GM23248 (cell line): ENCODE results near the gene SLMAP. TPM values are rescaled to one million over a fixed set of nuclear protein-coding genes. Genes with fewer than 3 reads are reported as not detected.

Experiments
- DNase-seq: peaks from one replicate; pipeline ENCODE4 v3.0.0-alpha.2; 2015
- H2AFZ ChIP-seq: fragments of 200-600 bp; sonication (generic); 2 replicates; pipeline ENCODE4 v1.6.1; 2016; ENCODE audit warnings: antibody characterized with exemption
- H3F3A ChIP-seq: fragments of 200-600 bp; sonication (generic); 2 replicates; pipeline ENCODE4 v1.6.1; 2016; ENCODE audit warnings: mild to moderate bottlenecking, antibody characterized with exemption, mixed run types; ENCODE audit not compliant: insufficient read depth
- H3K27ac ChIP-seq: fragments of 200-600 bp; sonication (generic); 2 replicates; pipeline ENCODE4 v1.5.1; 2016; ENCODE audit warnings: mild to moderate bottlenecking
- H3K27me3 ChIP-seq: fragments of 200-600 bp; sonication (generic); replicated peaks from 2 replicates; pipeline ENCODE4 v1.6.1; 2016; ENCODE audit warnings: mild to moderate bottlenecking; ENCODE audit not compliant: insufficient read depth
- H3K36me3 ChIP-seq: fragments of 200-600 bp; sonication (generic); 2 replicates; pipeline ENCODE4 v1.6.1; 2016; ENCODE audit warnings: low read depth, mild to moderate bottlenecking
- H3K4me1 ChIP-seq: fragments of 200-600 bp; sonication (generic); 2 replicates; pipeline ENCODE4 v1.6.1; 2016; ENCODE audit warnings: mild to moderate bottlenecking; ENCODE audit not compliant: insufficient read depth
- H3K4me2 ChIP-seq: fragments of 200-600 bp; sonication (generic); one replicate; pipeline ENCODE4 v1.6.1; 2016; ENCODE audit warnings: mild to moderate bottlenecking; ENCODE audit not compliant: unreplicated experiment
- H3K4me3 ChIP-seq: fragments of 200-600 bp; sonication (generic); 2 replicates; pipeline ENCODE4 v1.5.1; 2016; ENCODE audit warnings: mild to moderate bottlenecking
- H3K79me2 ChIP-seq: fragments of 200-600 bp; sonication (generic); 2 replicates; pipeline ENCODE4 v1.6.1; 2016; ENCODE audit warnings: mild to moderate bottlenecking; ENCODE audit not compliant: insufficient read depth
- H3K9ac ChIP-seq: fragments of 200-600 bp; sonication (generic); 2 replicates; pipeline ENCODE4 v1.6.1; 2016; ENCODE audit warnings: mild to moderate bottlenecking
- H3K9me2 ChIP-seq: fragments of 200-600 bp; sonication (generic); 2 replicates; pipeline ENCODE4 v1.6.1; 2016; ENCODE audit warnings: mixed run types, mild to moderate bottlenecking, moderate library complexity; ENCODE audit not compliant: insufficient read depth
- H3K9me3 ChIP-seq: fragments of 200-600 bp; sonication (generic); one replicate; pipeline ENCODE4 v1.6.1; 2017; ENCODE audit warnings: low read depth
- H4K20me1 ChIP-seq: fragments of 200-600 bp; sonication (generic); 2 replicates; pipeline ENCODE4 v1.6.0; 2016; ENCODE audit not compliant: insufficient read depth
- EZH2 ChIP-seq: fragments of 200-600 bp; sonication (generic); IDR thresholded peaks from 2 replicates; pipeline ENCODE4 v1.6.1; 2018; ENCODE audit warnings: antibody characterized with exemption, mild to moderate bottlenecking; ENCODE audit not compliant: insufficient read depth, poor library complexity, severe bottlenecking
- EZH2phosphoT487 ChIP-seq: fragments of 200-600 bp; sonication (generic); IDR thresholded peaks from 2 replicates; pipeline ENCODE4 v1.6.1; 2018; ENCODE audit warnings: antibody characterized with exemption, moderate library complexity, mild to moderate bottlenecking, low read depth; ENCODE audit not compliant: insufficient read depth
- WGBS, 2 experiments: methylation state at CpG; one replicate each; pipeline ENCODE4 v1.1.6; 2015 to 2017; ENCODE audit warnings: low lambda C conversion rate in 2 of 2, low coverage in 1 of 2; ENCODE audit errors: missing lambda C conversion rate in 2 of 2; 5-methylcytosine and 5-hydroxymethylcytosine counted together
- in situ Hi-C: fragments of 300-500 bp; cut with MboI; formaldehyde crosslinking; loops from 2 replicates; pipeline ENCODE4 v1.15.0; 2020
- polyA plus RNA-seq: library from polyadenylated mRNA; unstranded; fragments of >200 nt; fragmentation: Nextera tagmentation; extraction: Ambion mirVana; gene quantifications from 2 replicates; pipeline ENCODE4 v1.2.1, GENCODE V29; 2016
- total RNA-seq: library from RNA; depleted of rRNA; stranded (reverse); fragments of >200 nt; shearing (Covaris generic); gene quantifications from 2 replicates; pipeline ENCODE4 v1.2.3, GENCODE V29; 2014

Gene SLMAP
- total and polyA plus RNA-seq, 2 experiments from 2014 or later: 28.4 to 33.9 TPM

- Histone ChIP-seq H3K9me2 (0 out of 2 replicates have a peak, but pooled peaks cover 3% of the 10 kb centered on the region), H3K27ac (no peak overlapping the region), H3K9ac (no peak overlapping the region), H2AFZ (no peak overlapping the region), H3K27me3 (no peaks in the 10 kb centered on the region), H4K20me1 (no peaks in the 10 kb centered on the region), H3K36me3 (no peaks in the 10 kb centered on the region), H3K79me2 (peaks cover 100% of the 10 kb centered on the region), H3K4me2 (no peak overlapping the region), H3K4me3 (no peak overlapping the region), H3K4me1 (no peaks in the 10 kb centered on the region), H3F3A (no peaks in the 10 kb centered on the region), H3K9me3 (no peaks in the 10 kb centered on the region)
- TF ChIP-seq EZH2 (no peak), EZH2phosphoT487 (no peak)
- WGBS, 2 experiments: 90 to 100% methylated on average over 1 of the region's 1 CpG
- in situ Hi-C loops: no loop called here
- no peak for DNase-seq
These were observed 28.1 kb downstream of the SLMAP start for GRCh38 chr3:57784089-57784735.

- Histone ChIP-seq H3K4me1 (no peaks in the 10 kb centered on the region), H3K9me3 (no peaks in the 10 kb centered on the region), H3K27me3 (no peaks in the 10 kb centered on the region), H2AFZ (no peak overlapping the region), H3K36me3 (0 out of 2 replicates have a peak, but pooled peaks cover 3% of the 10 kb centered on the region), H3K27ac (no peak overlapping the region), H3K9ac (no peak overlapping the region), H3F3A (no peaks in the 10 kb centered on the region), H4K20me1 (no peaks in the 10 kb centered on the region), H3K79me2 (peaks cover 100% of the 10 kb centered on the region), H3K4me3 (no peak overlapping the region), H3K4me2 (no peak overlapping the region), H3K9me2 (0 out of 2 replicates have a peak, but pooled peaks cover 3% of the 10 kb centered on the region)
- no peak for TF ChIP-seq EZH2
- TF ChIP-seq EZH2phosphoT487: no peak
- no peak for DNase-seq
- in situ Hi-C loops: no loop called here
- WGBS, 2 experiments: 74 to 82% methylated on average over 1 of the region's 1 CpG
These were observed 29.3 kb downstream of the SLMAP start for GRCh38 chr3:57785446-57785845.

GRCh38 chr3:57787867-57788623, 31.9 kb downstream of the SLMAP start:
- Histone ChIP-seq H3K4me3 (no peak overlapping the region), H3F3A (peaks cover 3% of the 10 kb centered on the region), H3K4me2 (no peak overlapping the region), H3K9me2 (0 out of 2 replicates have a peak, but pooled peaks cover 3% of the 10 kb centered on the region), H3K27me3 (no peaks in the 10 kb centered on the region), H3K9ac (no peak overlapping the region), H3K4me1 (no peaks in the 10 kb centered on the region), H3K9me3 (no peaks in the 10 kb centered on the region), H3K27ac (no peak overlapping the region), H3K36me3 (0 out of 2 replicates have a peak, but pooled peaks cover 4% of the 10 kb centered on the region), H2AFZ (no peak overlapping the region), H3K79me2 (peaks cover 100% of the 10 kb centered on the region), H4K20me1 (no peaks in the 10 kb centered on the region)
- no peak for TF ChIP-seq EZH2
- no peak for TF ChIP-seq EZH2phosphoT487
- in situ Hi-C loops: no loop called here
- WGBS, 2 experiments: 100% methylated on average over 2 of the region's 2 CpGs
- no peak for DNase-seq

GRCh38 chr3:57788624-57789018, 32.5 kb downstream of the SLMAP start:
- H3K9ac ChIP-seq: no peak overlapping the region
- peaks cover 4% of the 10 kb centered on the region for H3K4me1 ChIP-seq
- no peak overlapping the region for H2AFZ ChIP-seq
- H3K36me3 ChIP-seq: 0 out of 2 replicates have a peak, but pooled peaks cover 4% of the 10 kb centered on the region
- no peaks in the 10 kb centered on the region for H3K27me3 ChIP-seq
- DNase-seq: no peak
- H3K9me2 ChIP-seq: 0 out of 2 replicates have a peak, but pooled peaks cover 3% of the 10 kb centered on the region
- no peak overlapping the region for H3K27ac ChIP-seq
- WGBS, 2 experiments: 92 to 98% methylated on average over 3 of the region's 3 CpGs
- H3K4me2 ChIP-seq: no peak overlapping the region
- no peak overlapping the region for H3K4me3 ChIP-seq
- H3K9me3 ChIP-seq: no peaks in the 10 kb centered on the region
- H3K79me2 ChIP-seq: peaks cover 99% of the 10 kb centered on the region
- no peaks in the 10 kb centered on the region for H4K20me1 ChIP-seq
- no peak for TF ChIP-seq EZH2phosphoT487
- TF ChIP-seq EZH2: no peak
- in situ Hi-C loops: no loop called here
- H3F3A ChIP-seq: peaks cover 8% of the 10 kb centered on the region
